ENCODE data around the gene FBXO41. TPM values are rescaled to one million over a fixed set of nuclear protein-coding genes. Genes with fewer than 3 reads are reported as not detected.

The FBXO41 gene
- total RNA-seq, 3 donors from 2014 or later (not counting 1 experiment from before 2014, with no cell fraction given): 11.5 to 16.4 (median 13.8) TPM

DNA sequence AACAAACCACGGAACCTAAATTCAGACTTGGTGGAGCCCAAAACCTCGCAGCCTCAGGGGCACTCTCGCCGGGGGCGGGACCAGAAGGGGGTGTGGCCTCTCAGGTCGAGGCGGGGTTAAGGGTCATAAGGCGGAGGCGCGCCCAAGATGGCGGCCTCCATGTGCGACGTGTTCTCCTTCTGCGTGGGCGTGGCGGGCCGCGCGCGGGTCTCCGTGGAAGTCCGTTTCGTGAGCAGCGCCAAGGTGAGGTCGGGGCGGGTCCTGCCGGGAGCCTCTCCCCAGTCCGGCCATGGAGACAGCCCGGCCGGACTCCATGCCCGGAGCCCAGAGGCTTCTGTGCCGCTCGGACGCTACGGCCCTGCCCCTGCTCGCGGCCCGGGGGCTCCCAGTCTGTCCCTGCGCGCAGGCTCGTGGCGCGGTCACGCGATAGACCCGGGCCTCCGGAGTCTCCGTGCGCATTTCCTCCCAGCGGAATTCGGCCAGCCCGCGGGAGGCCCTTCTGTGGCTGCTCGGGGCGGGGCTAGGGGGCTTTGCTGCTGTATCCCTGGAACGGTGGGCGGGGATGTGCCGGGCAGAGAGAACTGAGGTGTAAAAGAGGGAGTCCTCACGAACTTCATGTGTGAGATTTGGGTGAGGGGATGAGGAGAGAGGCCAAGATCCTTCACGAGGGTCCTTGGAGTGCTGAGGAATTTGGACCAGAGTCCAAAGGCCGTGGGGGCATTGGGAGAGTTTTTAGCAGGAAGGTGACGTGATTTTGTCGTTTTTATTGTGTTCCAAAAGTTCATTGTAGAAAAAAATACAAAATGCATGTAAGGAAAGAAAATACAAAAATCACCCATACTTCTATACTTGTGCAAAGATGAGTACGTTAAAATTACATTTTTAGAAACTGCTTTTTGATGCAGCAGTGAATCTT is 69.9 kb downstream of the FBXO41 start, which contains the start of gene SMYD5:
SMYD5 (plus strand) TSS at position 126 of the 916 bp plus-strand sequence; CDS start at position 148, 22 bp downstream.
- H3K4me1 Mint-ChIP-seq: peaks cover 17 to 26% of the 10 kb centered on the region in 2 donors
- H3K36me3 ChIP-seq (ENCODE audit: control insufficient read depth, insufficient read depth, low read length): no peaks in the 10 kb centered on the region
- peak within 1 kb of the TSS; percentile 68 for H3K4me3 ChIP-seq (ENCODE audit: low read length)
- H3K27me3 Mint-ChIP-seq (ENCODE audit: low read depth in 2 of 2): peaks cover 0 to 8% of the 10 kb centered on the region in 2 donors
- DNase-seq (peak; percentile 85 to 94), ATAC-seq (peak; percentile 96 to 98 (median 97))
- TF ChIP-seq, protein P1, sequence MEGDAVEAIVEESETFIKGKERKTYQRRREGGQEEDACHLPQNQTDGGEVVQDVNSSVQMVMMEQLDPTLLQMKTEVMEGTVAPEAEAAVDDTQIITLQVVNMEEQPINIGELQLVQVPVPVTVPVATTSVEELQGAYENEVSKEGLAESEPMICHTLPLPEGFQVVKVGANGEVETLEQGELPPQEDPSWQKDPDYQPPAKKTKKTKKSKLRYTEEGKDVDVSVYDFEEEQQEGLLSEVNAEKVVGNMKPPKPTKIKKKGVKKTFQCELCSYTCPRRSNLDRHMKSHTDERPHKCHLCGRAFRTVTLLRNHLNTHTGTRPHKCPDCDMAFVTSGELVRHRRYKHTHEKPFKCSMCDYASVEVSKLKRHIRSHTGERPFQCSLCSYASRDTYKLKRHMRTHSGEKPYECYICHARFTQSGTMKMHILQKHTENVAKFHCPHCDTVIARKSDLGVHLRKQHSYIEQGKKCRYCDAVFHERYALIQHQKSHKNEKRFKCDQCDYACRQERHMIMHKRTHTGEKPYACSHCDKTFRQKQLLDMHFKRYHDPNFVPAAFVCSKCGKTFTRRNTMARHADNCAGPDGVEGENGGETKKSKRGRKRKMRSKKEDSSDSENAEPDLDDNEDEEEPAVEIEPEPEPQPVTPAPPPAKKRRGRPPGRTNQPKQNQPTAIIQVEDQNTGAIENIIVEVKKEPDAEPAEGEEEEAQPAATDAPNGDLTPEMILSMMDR (IDR thresholded peaks at IDR 0.05): no peak
- peaks cover 21% of the 10 kb centered on the region for H3K4me1 ChIP-seq (ENCODE audit: control insufficient read depth, insufficient read depth, low read length)
- peak within 1 kb of the TSS; percentile 94 for H3K4me3 Mint-ChIP-seq
- no peak within 1 kb of the TSS for H3K27ac ChIP-seq (ENCODE audit: low read length)
- H3K9me3 Mint-ChIP-seq: no peaks in the 10 kb centered on the region
- no peaks in the 10 kb centered on the region for H3K36me3 Mint-ChIP-seq
- no peaks in the 10 kb centered on the region for H3K9me3 ChIP-seq (ENCODE audit: control insufficient read depth, insufficient read depth, low read length)
- H3K27ac Mint-ChIP-seq: peak within 1 kb of the TSS; percentile 77 to 88
- intact Hi-C loops (cut with micrococcal nuclease): loop anchor here (1.0 to 5.0 kb wide), 2 partner anchors 19 to 78 kb away; partner anchors contain the start of genes EGR4 and PRADC1
- 1% methylated on average over 63 of the region's 64 CpGs for WGBS (ENCODE audit: insufficient coverage)
- no peaks in the 10 kb centered on the region for H3K27me3 ChIP-seq (ENCODE audit: control insufficient read depth, insufficient read depth, low read length)

DNA sequence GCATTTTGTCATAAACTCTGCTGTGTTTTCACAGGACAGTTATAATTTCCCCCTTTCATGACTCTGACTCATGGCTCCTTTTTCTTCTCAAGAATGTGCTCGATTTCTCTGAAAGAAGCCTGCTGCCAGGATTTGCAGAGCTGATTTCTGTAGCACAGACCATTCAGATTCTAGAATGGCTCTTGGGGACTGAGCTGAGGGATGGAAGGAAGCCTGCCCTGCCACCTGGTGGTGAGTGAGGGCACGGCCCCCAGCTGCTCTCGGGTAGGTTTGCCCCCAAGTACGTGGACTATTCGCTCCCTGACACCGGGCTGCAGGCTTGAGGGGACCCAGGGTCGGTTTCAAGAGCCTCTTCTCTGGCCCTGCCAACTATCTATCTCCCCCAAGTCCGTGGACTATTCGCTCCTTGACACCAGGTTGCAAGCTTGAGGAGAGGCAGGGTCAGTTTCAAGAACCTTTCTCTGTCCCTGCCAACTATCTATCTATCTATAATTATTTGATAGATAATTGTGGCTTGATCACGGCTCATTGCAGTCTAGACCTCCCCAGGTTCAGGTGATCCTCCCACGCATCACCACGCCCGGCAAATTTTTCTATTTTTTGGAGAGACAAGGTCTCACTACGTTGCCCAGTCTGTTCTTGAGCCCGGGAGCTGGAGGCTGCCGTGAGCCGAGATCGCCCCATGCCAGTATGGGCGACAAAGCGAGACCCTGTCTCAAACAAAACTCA is 71.7 kb downstream of the FBXO41 start:
- Histone ChIP-seq H3K4me3 (ENCODE audit: low read length) (no peak overlapping the region), H3K4me1 (ENCODE audit: control insufficient read depth, insufficient read depth, low read length) (peaks cover 21% of the 10 kb centered on the region), H3K9me3 (ENCODE audit: control insufficient read depth, insufficient read depth, low read length) (no peaks in the 10 kb centered on the region), H3K27me3 (ENCODE audit: control insufficient read depth, insufficient read depth, low read length) (no peaks in the 10 kb centered on the region), H3K36me3 (ENCODE audit: control insufficient read depth, insufficient read depth, low read length) (no peaks in the 10 kb centered on the region), H3K27ac (ENCODE audit: low read length) (no peak overlapping the region)
- no peaks in the 10 kb centered on the region for H3K36me3 Mint-ChIP-seq
- peaks cover 8 to 14% of the 10 kb centered on the region in 2 donors for H3K27me3 Mint-ChIP-seq (ENCODE audit: low read depth in 2 of 2)
- ATAC-seq (peak; percentile 69 to 78 (median 76)), DNase-seq (peak; percentile 68 to 87)
- peaks cover 17 to 26% of the 10 kb centered on the region in 2 donors for H3K4me1 Mint-ChIP-seq
- H3K27ac Mint-ChIP-seq: no peak overlapping the region
- TF ChIP-seq, protein P1 (IDR thresholded peaks at IDR 0.05): peak; percentile 94
- no peaks in the 10 kb centered on the region for H3K9me3 Mint-ChIP-seq
- WGBS (ENCODE audit: insufficient coverage): 52% methylated on average over 20 of the region's 20 CpGs
- no peak overlapping the region for H3K4me3 Mint-ChIP-seq
- intact Hi-C loops (cut with micrococcal nuclease): loop anchor here (1.0 to 5.0 kb wide), 2 partner anchors 80 to 127 kb away; partner anchors contain the start of gene EGR4

DNA sequence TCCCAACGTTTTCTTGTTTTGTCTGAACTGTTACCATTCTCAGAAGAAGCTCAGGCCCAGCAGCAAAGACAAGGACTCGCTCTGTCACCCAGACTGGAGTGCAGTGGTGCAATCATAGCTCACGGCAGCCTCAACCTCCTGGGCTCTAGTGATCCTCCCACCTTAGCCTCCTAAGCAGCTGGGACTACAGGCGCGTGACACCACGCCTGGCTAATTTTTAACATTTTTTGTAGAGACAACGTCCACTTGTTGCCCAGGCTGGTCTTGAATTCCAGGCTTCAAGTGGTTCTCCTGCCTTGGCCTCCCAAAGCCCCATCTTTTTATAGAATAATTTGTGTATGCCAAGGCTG is 72.2 kb downstream of the FBXO41 start:
- Mint-ChIP-seq H3K36me3 (no peaks in the 10 kb centered on the region), H3K27ac (no peak overlapping the region), H3K9me3 (no peaks in the 10 kb centered on the region), H3K27me3 (ENCODE audit: low read depth in 2 of 2) (peaks cover 12 to 14% of the 10 kb centered on the region in 2 donors), H3K4me3 (no peak overlapping the region), H3K4me1 (peaks cover 17 to 26% of the 10 kb centered on the region in 2 donors)
- WGBS (ENCODE audit: insufficient coverage): 87% methylated on average over 7 of the region's 7 CpGs
- H3K9me3 ChIP-seq (ENCODE audit: control insufficient read depth, insufficient read depth, low read length): no peaks in the 10 kb centered on the region
- DNase-seq (no peak), ATAC-seq (no peak)
- peaks cover 21% of the 10 kb centered on the region for H3K4me1 ChIP-seq (ENCODE audit: control insufficient read depth, insufficient read depth, low read length)
- H3K36me3 ChIP-seq (ENCODE audit: control insufficient read depth, insufficient read depth, low read length): no peaks in the 10 kb centered on the region
- TF ChIP-seq, protein P1 (IDR thresholded peaks at IDR 0.05): no peak
- intact Hi-C loops (cut with micrococcal nuclease): loop anchor here (1.0 to 5.0 kb wide), 2 partner anchors 80 to 127 kb away; partner anchors contain the start of gene EGR4
- H3K27me3 ChIP-seq (ENCODE audit: control insufficient read depth, insufficient read depth, low read length): no peaks in the 10 kb centered on the region
- no peak overlapping the region for H3K27ac ChIP-seq (ENCODE audit: low read length)
- no peak overlapping the region for H3K4me3 ChIP-seq (ENCODE audit: low read length)
